ENCODE measurements around the gene LAP3.

DNA sequence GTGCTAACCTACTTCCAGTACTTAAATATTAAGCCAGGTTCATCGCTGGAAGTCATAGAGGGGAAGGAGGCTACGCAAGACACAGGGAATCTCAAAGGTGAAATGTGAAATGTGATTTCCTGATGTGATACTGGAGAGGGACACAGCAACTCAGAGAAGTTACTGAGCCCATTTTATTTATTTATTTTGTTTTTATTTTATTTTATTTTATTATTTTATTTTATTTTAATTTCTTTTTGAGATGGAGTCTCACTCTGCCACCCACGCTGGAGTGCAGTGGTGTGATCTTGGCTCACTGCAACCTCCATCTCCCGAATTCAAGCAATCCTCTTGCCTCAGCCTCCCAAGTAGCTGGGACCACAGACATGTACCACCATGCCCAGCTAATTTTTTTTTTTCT is 42.3 kb upstream of the LAP3 start:
- TF ChIP-seq CTCF (IDR thresholded peaks at IDR 0.05) (no peak), POLR2AphosphoS5 (IDR thresholded peaks at IDR 0.05) (no peak), POLR2A (IDR thresholded peaks at IDR 0.05) (no peak), EP300 (IDR thresholded peaks at IDR 0.05) (no peak)

All from sigmoid colon (tissue), 4 donors.